Activated T-helper 1 cell treated with anti-CD3 and anti-CD28 coated beads, Interleukin-12 subunit alpha, Interleukin-12 subunit beta, Interleukin-2, Interleukin-4 antibody, amounts not matched to agents 30 ng/mL and 10 ng/mL and 1 ng/mL, durations not matched to agents 14 hours and 24 hours and 36 hours (primary cell): Measurements from ENCODE around the gene PUDP. TPM values are rescaled to one million over a fixed set of nuclear protein-coding genes. Genes with fewer than 3 reads are reported as not detected.
"Not testable (repeated sequence)": the region's sequence is repeated elsewhere in the genome, so short reads cannot be mapped to it uniquely, and the experiment has no call there.

Experiments
- DNase-seq: peaks from one replicate; pipeline ENCODE4 v3.0.0; 2021; ENCODE audit warnings: low spot score
- H3K27ac Mint-ChIP-seq: one replicate; pipeline ENCODE4 v1.8.0; 2021; ENCODE audit warnings: mild to moderate bottlenecking, mixed read lengths
- H3K27me3 Mint-ChIP-seq: one replicate; pipeline ENCODE4 v1.8.0; 2022; ENCODE audit warnings: mild to moderate bottlenecking, moderate library complexity, mixed read lengths; ENCODE audit not compliant: insufficient read depth
- H3K36me3 Mint-ChIP-seq: one replicate; pipeline ENCODE4 v1.8.0; 2021; ENCODE audit warnings: low read depth, mixed read lengths
- H3K4me1 Mint-ChIP-seq: one replicate; pipeline ENCODE4 v1.8.0; 2021; ENCODE audit warnings: low read depth, mixed read lengths
- H3K4me3 Mint-ChIP-seq: one replicate; pipeline ENCODE4 v1.8.0; 2021; ENCODE audit warnings: mild to moderate bottlenecking, moderate library complexity, mixed read lengths
- H3K9me3 Mint-ChIP-seq: one replicate; pipeline ENCODE4 v1.8.0; 2021; ENCODE audit warnings: mixed read lengths
- intact Hi-C: fragments of 100-400 bp; cut with micrococcal nuclease; formaldehyde crosslinking; loops from one replicate; pipeline ENCODE4 v1.15.1; 2024
- total RNA-seq: library from RNA; stranded (reverse); gene quantifications from 2 replicates; pipeline ENCODE4 v1.2.3, GENCODE V29; 2022

PUDP gene
- total RNA-seq, 1 donor from 2014 or later = 23.4 TPM

GRCh38 chrX:7024850-7025249, 123.1 kb downstream of the PUDP start:
- Mint-ChIP-seq H3K27me3 (no peaks in the 10 kb centered on the region), H3K27ac (no peak overlapping the region), H3K4me1 (no peaks in the 10 kb centered on the region), H3K9me3 (no peaks in the 10 kb centered on the region), H3K36me3 (no peaks in the 10 kb centered on the region), H3K4me3 (no peak overlapping the region)
- intact Hi-C loops = no loop called here
- DNase-seq = no peak

GRCh38 chrX:7022996-7023395, 125.0 kb downstream of the PUDP start:
- H3K4me3 Mint-ChIP-seq, H3K4me1 Mint-ChIP-seq, H3K9me3 Mint-ChIP-seq, H3K27me3 Mint-ChIP-seq, H3K36me3 Mint-ChIP-seq, intact Hi-C loops, DNase-seq, H3K27ac Mint-ChIP-seq: not testable (repeated sequence)

- DNase-seq = no peak
- Mint-ChIP-seq H3K27me3 (no peaks in the 10 kb centered on the region), H3K4me1 (no peaks in the 10 kb centered on the region), H3K4me3 (no peak overlapping the region), H3K27ac (no peak overlapping the region), H3K9me3 (no peaks in the 10 kb centered on the region), H3K36me3 (no peaks in the 10 kb centered on the region)
- intact Hi-C loops = no loop called here
These were observed 126.0 kb downstream of the PUDP start for GRCh38 chrX:7021991-7022390.

GRCh38 chrX:7019555-7019954, 128.4 kb downstream of the PUDP start:
- Mint-ChIP-seq H3K36me3 (no peaks in the 10 kb centered on the region), H3K4me1 (no peaks in the 10 kb centered on the region), H3K4me3 (no peak overlapping the region), H3K27me3 (no peaks in the 10 kb centered on the region), H3K27ac (no peak overlapping the region), H3K9me3 (no peaks in the 10 kb centered on the region)
- no peak for DNase-seq
- intact Hi-C loops = no loop called here

GRCh38 chrX:7012262-7012834, 135.6 kb downstream of the PUDP start:
- H3K9me3 Mint-ChIP-seq, H3K4me3 Mint-ChIP-seq, H3K27me3 Mint-ChIP-seq, DNase-seq, intact Hi-C loops, H3K27ac Mint-ChIP-seq, H3K4me1 Mint-ChIP-seq, H3K36me3 Mint-ChIP-seq: not testable (repeated sequence)

- H3K9me3 Mint-ChIP-seq, H3K4me1 Mint-ChIP-seq, H3K27me3 Mint-ChIP-seq, intact Hi-C loops, H3K27ac Mint-ChIP-seq, H3K4me3 Mint-ChIP-seq, H3K36me3 Mint-ChIP-seq, DNase-seq: not testable (repeated sequence)
These were observed 137.1 kb downstream of the PUDP start for GRCh38 chrX:7010897-7011296.

GRCh38 chrX:7007328-7007727, 140.6 kb downstream of the PUDP start:
- H3K27ac Mint-ChIP-seq, H3K4me3 Mint-ChIP-seq, H3K36me3 Mint-ChIP-seq, H3K27me3 Mint-ChIP-seq, DNase-seq, H3K9me3 Mint-ChIP-seq, intact Hi-C loops, H3K4me1 Mint-ChIP-seq: not testable (repeated sequence)

Other genes with a start within 250 kb of the PUDP start
- gene STS, start 441 bp downstream of the PUDP start, total RNA-seq = 1.1 and 1.2 TPM in 2 replicates